GM23338 (cell line): ENCODE data around the gene CASP5.

Experiments used
- CREB1 ChIP-seq: fragments of 250-450 bp; sonication (Bioruptor Pico); IDR thresholded peaks from 2 replicates; pipeline ENCODE4 v1.5.0; 2020; ENCODE audit warnings: low read depth, mild to moderate bottlenecking, moderate library complexity
- CTCF ChIP-seq, 2 experiments: fragments of 200-600 bp in 1 of 2; sonication (generic) in 1 of 2; conservative IDR thresholded peaks; 2 replicates each; pipeline versions ENCODE4 v1.5.1 to v1.6.1; 2016 to 2017; ENCODE audit warnings: antibody characterized with exemption in 2 of 2, low read depth in 2 of 2, mild to moderate bottlenecking in 2 of 2, moderate library complexity in 1 of 2
- EZH2 ChIP-seq: fragments of 200-600 bp; sonication (generic); IDR thresholded peaks from one replicate; pipeline ENCODE4 v1.8.0; 2017; ENCODE audit warnings: antibody characterized with exemption, mild to moderate bottlenecking, low read depth; ENCODE audit not compliant: unreplicated experiment
- EZH2phosphoT487 ChIP-seq: fragments of 200-600 bp; sonication (generic); IDR thresholded peaks from one replicate; pipeline ENCODE4 v1.8.1; 2018; ENCODE audit warnings: antibody characterized with exemption; ENCODE audit not compliant: unreplicated experiment
- POLR2AphosphoS5 ChIP-seq: IDR thresholded peaks from 2 replicates; pipeline ENCODE4 v1.6.1; 2016; ENCODE audit warnings: antibody characterized with exemption, low read depth
- REST ChIP-seq: IDR thresholded peaks from one replicate; pipeline ENCODE4 v1.6.1; 2018; ENCODE audit warnings: antibody characterized with exemption; ENCODE audit not compliant: unreplicated experiment

- TF ChIP-seq CTCF (conservative IDR thresholded peaks at IDR 0.05; ENCODE audit: low read depth in 2 of 2) (no peak), EZH2 (no peak), POLR2AphosphoS5 (no peak), REST (no peak), CREB1 (CRISPR knock-in tag) (no peak), EZH2phosphoT487 (no peak)
Observed at GRCh38 chr11:105034813-105035620, 12.0 kb upstream of the CASP5 start, which contains the start of gene CASP1.
